ENCODE data around the gene KLK5.

The KLK5 gene

GRCh38 chr19:50968716-50969412 lies 16.0 kb upstream of the KLK5 start:
- DNase-seq (ENCODE audit: low spot score): no peak

GRCh38 chr19:50967929-50968715 lies 15.3 kb upstream of the KLK5 start:
- DNase-seq (ENCODE audit: low spot score): no peak

GRCh38 chr19:50964266-50964665 lies 11.4 kb upstream of the KLK5 start:
- no peak for DNase-seq (ENCODE audit: low spot score)

DNA sequence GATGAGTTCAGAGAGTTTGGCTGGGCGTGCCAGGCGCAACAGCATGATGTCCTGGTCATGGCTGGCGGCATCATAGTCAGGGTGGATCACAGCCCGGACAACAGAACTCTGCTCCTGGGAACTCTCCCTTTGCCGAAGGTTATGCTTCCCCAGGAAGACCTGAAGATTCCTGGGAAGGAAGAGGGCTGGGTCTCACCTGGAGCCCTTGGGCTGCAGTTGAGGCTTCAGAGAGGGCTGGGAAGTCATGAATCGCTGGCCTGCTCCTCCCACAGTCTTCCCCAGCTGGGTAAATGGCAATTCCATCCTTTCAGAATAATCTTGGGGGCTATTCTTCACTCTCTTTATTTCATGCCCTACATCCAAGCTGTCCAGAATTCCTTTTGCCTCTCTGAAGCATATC lies 10.5 kb upstream of the KLK5 start:
- DNase-seq (ENCODE audit: low spot score): no peak

DNA sequence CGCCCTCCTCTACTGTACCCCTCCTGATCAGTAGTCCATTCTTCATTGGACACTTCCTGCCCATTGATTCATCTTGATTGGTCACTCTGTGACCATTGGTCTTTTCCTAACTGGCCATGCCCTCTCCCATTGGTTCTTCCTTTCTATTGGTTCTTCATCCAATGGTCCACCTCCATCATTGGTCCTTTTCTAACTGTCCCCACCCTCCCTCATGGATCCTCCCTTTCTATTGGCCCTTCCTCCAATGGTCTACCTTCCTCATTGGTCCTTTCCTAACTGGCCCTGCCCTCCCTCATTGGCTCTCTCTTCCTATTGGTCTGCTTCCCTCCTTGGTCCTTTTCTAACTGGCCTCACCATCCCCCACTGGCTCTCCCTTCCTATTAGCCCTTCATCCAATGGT lies 9.4 kb upstream of the KLK5 start:
- DNase-seq (ENCODE audit: low spot score): no peak

DNA sequence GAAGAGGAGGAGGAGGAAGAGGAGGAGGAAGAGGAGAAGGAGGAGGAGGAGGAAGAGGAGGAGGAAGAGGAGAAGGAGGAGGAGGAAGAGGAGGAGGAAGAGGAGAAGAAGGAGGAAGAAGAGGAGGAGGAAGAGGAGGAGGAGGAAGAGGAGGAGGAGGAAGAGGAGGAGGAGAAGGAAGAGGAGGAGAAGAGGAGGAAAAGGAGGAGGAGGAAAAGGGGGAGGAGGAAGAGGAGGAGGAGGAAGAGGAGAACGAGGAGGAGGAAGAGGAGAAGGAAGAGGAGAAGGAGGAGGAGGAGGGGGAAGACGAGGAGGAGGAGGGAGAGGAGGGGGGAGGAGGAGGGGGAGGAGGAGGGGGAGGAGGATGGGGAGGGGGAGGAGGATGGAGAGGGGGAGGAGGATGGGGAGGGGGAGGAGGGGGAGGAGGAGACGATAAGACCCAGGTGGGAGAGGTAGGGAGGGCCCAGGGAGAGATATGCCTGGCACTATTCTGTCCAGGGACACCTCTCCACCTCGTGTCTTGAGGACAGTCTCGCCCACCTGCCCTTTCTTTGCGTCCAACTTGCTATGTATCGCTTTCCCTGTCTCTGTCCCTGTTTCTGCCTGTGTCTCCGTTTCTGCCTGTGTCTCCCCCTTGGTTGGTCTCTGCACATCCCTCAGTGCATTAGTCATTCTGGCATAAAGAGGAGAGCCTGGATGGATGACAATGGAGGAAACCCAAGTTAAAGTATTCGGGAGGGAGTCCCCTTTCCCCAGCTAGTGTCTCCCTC lies 7.1 kb upstream of the KLK5 start:
- no peak for DNase-seq (ENCODE audit: low spot score)

GRCh38 chr19:50957587-50957986 lies 4.7 kb upstream of the KLK5 start:
- no peak for DNase-seq (ENCODE audit: low spot score)

DNA sequence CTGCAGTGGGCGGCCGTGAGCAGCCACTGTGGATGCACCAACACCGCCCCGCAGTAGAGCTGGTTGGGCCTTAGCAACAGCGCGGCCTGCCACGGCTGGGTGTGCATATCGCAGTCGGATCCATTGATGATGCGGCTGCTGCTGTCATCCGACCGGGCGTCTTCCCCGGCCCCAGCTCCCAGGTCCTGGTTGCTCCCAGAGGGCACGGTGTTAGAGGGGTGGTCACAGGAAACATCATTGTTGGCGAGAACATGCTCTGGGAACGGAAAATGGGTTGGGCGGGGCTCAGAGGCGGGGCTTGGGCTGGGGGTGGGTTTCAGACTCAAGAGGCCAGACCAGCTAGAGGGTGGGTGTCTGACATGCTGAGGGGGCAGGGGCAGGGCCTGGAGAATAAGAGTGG lies 3.0 kb downstream of the KLK5 start:
- no peak for DNase-seq (ENCODE audit: low spot score)

DNA sequence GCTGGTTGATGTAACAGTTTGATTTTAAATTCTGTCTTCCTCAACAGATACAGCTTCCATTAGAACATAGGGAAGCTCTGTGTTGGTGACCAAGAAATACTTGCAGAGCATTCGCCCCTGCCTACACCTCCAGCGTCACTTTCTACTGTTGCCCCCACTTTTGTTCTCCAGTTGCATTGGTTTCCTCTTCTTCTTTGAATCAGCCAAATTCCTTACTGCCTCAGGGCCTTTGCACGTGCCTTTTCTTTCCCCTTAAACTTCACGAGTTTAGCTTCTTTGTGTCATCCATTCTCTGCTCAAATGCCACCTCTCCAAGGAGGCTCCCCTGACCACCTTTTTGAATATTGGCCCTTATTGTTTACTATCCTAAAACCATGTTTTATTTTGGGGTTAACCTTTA lies 5.7 kb downstream of the KLK5 start:
- no peak for DNase-seq (ENCODE audit: low spot score)

- no peak for DNase-seq (ENCODE audit: low spot score)
Observed at GRCh38 chr19:50944795-50945194, 8.0 kb downstream of the KLK5 start.

DNA sequence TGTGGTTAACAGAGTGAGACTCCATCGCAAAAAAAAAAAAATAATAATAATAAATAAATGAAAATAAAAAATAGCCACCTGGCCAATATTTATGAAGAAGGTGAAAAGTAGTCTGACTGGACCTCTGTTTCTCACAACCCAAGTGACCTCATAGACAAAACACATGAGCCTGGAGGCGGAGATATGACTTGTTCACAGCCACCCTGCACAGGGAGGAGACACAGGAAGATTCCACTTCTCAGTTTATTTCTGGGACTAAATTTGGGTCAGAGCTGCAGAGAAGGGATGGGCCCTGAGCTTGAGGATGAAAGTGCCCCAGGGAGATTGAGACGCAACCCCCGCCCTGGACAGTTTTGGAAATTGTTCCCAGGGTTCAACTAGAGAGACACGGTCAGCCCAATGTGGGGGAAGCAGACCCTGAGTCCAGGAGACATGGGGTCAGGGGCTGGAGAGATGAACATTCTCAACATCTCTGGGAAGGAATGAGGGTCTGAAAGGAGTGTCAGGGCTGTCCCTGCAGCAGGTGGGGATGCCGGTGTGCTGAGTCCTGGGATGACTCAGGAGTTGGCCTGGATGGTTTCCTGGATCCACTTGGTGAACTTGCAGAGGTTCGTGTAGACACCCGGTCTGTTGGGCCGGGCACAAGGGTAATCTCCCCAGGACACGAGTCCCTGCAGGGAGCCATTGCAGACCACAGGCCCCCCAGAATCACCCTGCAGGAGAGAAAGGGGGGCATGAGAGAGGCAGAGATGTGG lies 9.6 kb downstream of the KLK5 start:
- DNase-seq (ENCODE audit: low spot score): no peak

GRCh38 chr19:50939596-50939995 lies 13.2 kb downstream of the KLK5 start:
- no peak for DNase-seq (ENCODE audit: low spot score)

DNA sequence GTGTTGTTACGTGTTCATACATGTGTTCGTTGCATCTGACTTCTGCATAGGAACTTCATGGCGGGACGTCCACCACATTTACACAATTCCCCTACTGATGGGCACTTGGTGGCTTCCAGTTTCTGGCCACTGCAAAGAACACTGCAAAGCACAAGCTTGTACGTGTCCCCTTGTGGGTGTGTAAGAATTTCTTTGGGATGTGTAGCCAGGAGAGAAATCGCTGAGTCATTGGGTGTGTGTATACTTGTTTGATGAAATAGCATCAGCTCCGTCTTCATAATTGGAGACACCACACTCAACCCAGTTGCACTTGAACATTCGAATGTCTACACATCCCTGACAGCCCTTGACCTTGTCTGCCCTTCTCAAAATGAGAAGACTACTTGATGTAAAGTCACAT lies 19.2 kb downstream of the KLK5 start:
- no peak for DNase-seq (ENCODE audit: low spot score)

- DNase-seq (ENCODE audit: low spot score): no peak
Observed at GRCh38 chr19:50932690-50933083, 20.2 kb downstream of the KLK5 start.

DNA sequence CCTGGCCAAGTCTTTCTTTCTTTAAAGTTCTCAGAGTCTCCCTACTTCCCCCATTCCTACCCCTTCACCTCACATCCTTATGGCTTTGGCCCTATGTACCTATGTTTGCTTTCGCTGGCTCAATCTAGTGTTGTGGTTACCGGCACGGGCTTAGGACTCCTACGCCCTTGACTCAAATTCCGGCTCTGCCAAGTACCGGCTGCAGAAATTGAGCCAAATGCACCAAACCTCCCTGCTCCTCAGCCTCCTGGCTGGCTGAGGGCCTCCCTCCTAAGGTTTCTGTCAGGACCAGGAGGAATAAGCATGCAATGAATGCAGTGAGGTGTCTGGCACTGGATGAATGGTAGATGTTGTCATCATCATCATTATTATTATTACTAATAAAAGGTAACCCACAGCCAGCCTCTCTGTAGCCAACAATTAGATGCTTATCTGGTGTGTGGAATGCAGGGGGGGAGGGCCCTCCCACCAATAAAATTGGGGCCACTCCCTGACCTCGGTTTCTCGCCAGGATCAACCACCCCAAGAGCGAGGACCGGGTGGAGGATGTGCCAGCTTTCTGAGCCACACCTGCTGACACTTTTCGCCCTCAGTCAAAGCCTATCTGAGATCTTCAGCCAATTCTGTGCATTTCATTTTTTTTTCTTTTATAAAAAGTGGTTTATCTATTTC lies 20.7 kb downstream of the KLK5 start:
- DNase-seq (ENCODE audit: low spot score): no peak

- DNase-seq (ENCODE audit: low spot score): no peak
Observed at GRCh38 chr19:50931023-50931422, 21.8 kb downstream of the KLK5 start.

GRCh38 chr19:50928831-50929230 lies 24.0 kb downstream of the KLK5 start:
- DNase-seq (ENCODE audit: low spot score): no peak

GRCh38 chr19:50926144-50926543 lies 26.7 kb downstream of the KLK5 start:
- DNase-seq (ENCODE audit: low spot score): no peak

GRCh38 chr19:50925734-50926133 lies 27.1 kb downstream of the KLK5 start:
- no peak for DNase-seq (ENCODE audit: low spot score)

DNA sequence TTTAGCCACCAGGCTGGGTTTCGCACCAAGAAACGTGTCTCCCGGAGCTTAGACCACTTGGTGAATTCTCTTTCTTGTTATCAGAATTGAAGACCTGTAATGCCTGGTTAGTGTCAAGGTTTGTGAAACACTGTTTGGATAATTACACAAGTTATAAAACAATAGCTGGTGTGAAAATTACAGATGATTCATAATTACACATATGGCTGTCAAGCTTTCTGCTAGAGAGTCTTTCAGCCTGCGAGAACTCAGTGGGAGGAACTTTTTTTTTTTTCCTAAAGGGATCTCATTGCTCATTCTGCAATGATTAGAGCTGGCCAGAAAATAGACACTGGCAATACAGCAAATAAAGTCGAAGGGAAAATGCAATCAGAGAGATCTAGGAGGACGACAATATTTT lies 28.3 kb downstream of the KLK5 start:
- no peak for DNase-seq (ENCODE audit: low spot score)

GRCh38 chr19:50922317-50922853 lies 30.5 kb downstream of the KLK5 start:
- peak; percentile 89 for DNase-seq (ENCODE audit: low spot score)

Measured in D341Med (cell line).